GM23338 (cell line): Measurements from ENCODE around the gene SORCS2.

Experiments used
- CREB1 ChIP-seq: fragments of 250-450 bp; sonication (Bioruptor Pico); IDR thresholded peaks from 2 replicates; pipeline ENCODE4 v1.5.0; 2020; ENCODE audit warnings: low read depth, mild to moderate bottlenecking, moderate library complexity
- EZH2 ChIP-seq: fragments of 200-600 bp; sonication (generic); IDR thresholded peaks from one replicate; pipeline ENCODE4 v1.8.0; 2017; ENCODE audit warnings: antibody characterized with exemption, mild to moderate bottlenecking, low read depth; ENCODE audit not compliant: unreplicated experiment
- EZH2phosphoT487 ChIP-seq: fragments of 200-600 bp; sonication (generic); IDR thresholded peaks from one replicate; pipeline ENCODE4 v1.8.1; 2018; ENCODE audit warnings: antibody characterized with exemption; ENCODE audit not compliant: unreplicated experiment
- JUNB ChIP-seq: IDR thresholded peaks from one replicate; pipeline ENCODE4 v1.6.1; 2016; ENCODE audit warnings: antibody characterized with exemption; ENCODE audit not compliant: unreplicated experiment
- NANOG ChIP-seq: IDR thresholded peaks from 2 replicates; pipeline ENCODE4 v1.6.1; 2016; ENCODE audit warnings: antibody characterized with exemption, borderline replicate concordance
- POLR2AphosphoS5 ChIP-seq: IDR thresholded peaks from 2 replicates; pipeline ENCODE4 v1.6.1; 2016; ENCODE audit warnings: antibody characterized with exemption, low read depth
- ZNF331 ChIP-seq: fragments of 250-450 bp; sonication (Bioruptor Pico); IDR thresholded peaks from 2 replicates; pipeline ENCODE4 v1.5.0; 2020; ENCODE audit warnings: low read depth, mild to moderate bottlenecking, moderate library complexity
- TF ChIP-seq, protein P1 (sequence below), 2 experiments: fragments of 200-600 bp in 1 of 2; sonication (generic) in 1 of 2; conservative IDR thresholded peaks; 2 replicates each; pipeline versions ENCODE4 v1.5.1 to v1.6.1; 2016 to 2017; ENCODE audit warnings: antibody characterized with exemption in 2 of 2, low read depth in 2 of 2, mild to moderate bottlenecking in 2 of 2, moderate library complexity in 1 of 2
- TF ChIP-seq, protein P2 (sequence below): IDR thresholded peaks from one replicate; pipeline ENCODE4 v1.6.1; 2018; ENCODE audit warnings: antibody characterized with exemption; ENCODE audit not compliant: unreplicated experiment
- TF ChIP-seq, protein P3 (sequence below): IDR thresholded peaks from 2 replicates; pipeline ENCODE4 v1.6.1; 2016; ENCODE audit warnings: antibody characterized with exemption

DNA sequence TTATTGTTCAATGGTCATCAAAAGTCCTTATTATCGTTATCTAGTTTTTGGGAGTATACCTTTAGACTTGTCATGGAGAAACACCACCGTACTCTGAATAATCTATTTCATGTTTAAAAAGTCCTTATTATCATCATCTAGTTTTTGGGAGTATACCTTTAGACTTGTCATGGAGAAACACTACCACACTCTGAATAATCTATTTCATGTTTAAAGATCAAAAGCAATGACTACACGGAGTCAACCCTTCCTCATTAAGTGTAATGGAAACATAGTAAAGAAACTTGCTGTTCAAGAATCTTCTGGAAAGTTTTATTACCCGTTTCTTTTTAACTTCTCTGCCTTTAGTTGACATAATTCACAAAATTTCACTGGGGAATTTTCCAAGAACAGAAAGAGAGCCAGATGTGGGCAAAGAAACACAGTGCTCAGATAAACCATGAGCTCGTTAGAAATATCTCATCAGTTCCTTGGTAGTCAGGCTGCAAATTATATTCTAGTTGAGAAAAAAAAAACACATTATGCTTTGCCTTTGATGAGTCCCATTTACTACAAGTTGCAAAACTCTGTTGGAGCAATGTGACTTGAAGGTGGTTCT, 588.5 kb downstream of the SORCS2 start:
- TF ChIP-seq, protein P1, sequence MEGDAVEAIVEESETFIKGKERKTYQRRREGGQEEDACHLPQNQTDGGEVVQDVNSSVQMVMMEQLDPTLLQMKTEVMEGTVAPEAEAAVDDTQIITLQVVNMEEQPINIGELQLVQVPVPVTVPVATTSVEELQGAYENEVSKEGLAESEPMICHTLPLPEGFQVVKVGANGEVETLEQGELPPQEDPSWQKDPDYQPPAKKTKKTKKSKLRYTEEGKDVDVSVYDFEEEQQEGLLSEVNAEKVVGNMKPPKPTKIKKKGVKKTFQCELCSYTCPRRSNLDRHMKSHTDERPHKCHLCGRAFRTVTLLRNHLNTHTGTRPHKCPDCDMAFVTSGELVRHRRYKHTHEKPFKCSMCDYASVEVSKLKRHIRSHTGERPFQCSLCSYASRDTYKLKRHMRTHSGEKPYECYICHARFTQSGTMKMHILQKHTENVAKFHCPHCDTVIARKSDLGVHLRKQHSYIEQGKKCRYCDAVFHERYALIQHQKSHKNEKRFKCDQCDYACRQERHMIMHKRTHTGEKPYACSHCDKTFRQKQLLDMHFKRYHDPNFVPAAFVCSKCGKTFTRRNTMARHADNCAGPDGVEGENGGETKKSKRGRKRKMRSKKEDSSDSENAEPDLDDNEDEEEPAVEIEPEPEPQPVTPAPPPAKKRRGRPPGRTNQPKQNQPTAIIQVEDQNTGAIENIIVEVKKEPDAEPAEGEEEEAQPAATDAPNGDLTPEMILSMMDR (conservative IDR thresholded peaks at IDR 0.05; ENCODE audit: low read depth in 2 of 2) = no peak
- TF ChIP-seq EZH2 (no peak), EZH2phosphoT487 (no peak), POLR2AphosphoS5 (no peak), CREB1 (CRISPR knock-in tag) (no peak), JUNB (no peak), NANOG (no peak), ZNF331 (no peak)
- TF ChIP-seq, protein P2, sequence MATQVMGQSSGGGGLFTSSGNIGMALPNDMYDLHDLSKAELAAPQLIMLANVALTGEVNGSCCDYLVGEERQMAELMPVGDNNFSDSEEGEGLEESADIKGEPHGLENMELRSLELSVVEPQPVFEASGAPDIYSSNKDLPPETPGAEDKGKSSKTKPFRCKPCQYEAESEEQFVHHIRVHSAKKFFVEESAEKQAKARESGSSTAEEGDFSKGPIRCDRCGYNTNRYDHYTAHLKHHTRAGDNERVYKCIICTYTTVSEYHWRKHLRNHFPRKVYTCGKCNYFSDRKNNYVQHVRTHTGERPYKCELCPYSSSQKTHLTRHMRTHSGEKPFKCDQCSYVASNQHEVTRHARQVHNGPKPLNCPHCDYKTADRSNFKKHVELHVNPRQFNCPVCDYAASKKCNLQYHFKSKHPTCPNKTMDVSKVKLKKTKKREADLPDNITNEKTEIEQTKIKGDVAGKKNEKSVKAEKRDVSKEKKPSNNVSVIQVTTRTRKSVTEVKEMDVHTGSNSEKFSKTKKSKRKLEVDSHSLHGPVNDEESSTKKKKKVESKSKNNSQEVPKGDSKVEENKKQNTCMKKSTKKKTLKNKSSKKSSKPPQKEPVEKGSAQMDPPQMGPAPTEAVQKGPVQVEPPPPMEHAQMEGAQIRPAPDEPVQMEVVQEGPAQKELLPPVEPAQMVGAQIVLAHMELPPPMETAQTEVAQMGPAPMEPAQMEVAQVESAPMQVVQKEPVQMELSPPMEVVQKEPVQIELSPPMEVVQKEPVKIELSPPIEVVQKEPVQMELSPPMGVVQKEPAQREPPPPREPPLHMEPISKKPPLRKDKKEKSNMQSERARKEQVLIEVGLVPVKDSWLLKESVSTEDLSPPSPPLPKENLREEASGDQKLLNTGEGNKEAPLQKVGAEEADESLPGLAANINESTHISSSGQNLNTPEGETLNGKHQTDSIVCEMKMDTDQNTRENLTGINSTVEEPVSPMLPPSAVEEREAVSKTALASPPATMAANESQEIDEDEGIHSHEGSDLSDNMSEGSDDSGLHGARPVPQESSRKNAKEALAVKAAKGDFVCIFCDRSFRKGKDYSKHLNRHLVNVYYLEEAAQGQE = no peak
- TF ChIP-seq, protein P3, sequence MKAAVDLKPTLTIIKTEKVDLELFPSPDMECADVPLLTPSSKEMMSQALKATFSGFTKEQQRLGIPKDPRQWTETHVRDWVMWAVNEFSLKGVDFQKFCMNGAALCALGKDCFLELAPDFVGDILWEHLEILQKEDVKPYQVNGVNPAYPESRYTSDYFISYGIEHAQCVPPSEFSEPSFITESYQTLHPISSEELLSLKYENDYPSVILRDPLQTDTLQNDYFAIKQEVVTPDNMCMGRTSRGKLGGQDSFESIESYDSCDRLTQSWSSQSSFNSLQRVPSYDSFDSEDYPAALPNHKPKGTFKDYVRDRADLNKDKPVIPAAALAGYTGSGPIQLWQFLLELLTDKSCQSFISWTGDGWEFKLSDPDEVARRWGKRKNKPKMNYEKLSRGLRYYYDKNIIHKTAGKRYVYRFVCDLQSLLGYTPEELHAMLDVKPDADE = no peak
